ENCODE measurements around the gene PACC1.

PACC1 gene

GRCh38 chr1:212355230-212355969 lies 59.3 kb downstream of the PACC1 start:
- H3K27me3 ChIP-seq (ENCODE audit: control insufficient read depth, insufficient read depth, low read length): no peaks in the 10 kb centered on the region
- H3K9ac ChIP-seq (ENCODE audit: low read length): no peak overlapping the region
- H3K4me1 ChIP-seq (ENCODE audit: control insufficient read depth, insufficient read depth, low read length): no peaks in the 10 kb centered on the region
- no peak overlapping the region for H3K4me3 ChIP-seq (ENCODE audit: low read depth, low read length)
- peaks cover 63% of the 10 kb centered on the region for H3K36me3 ChIP-seq (ENCODE audit: control insufficient read depth, insufficient read depth, low read length)
- no peaks in the 10 kb centered on the region for H3K9me3 ChIP-seq (ENCODE audit: control insufficient read depth, insufficient read depth, low read depth, low read length)
- H3K27ac ChIP-seq (ENCODE audit: low read depth, low read length): no peak overlapping the region

GRCh38 chr1:212354464-212354863 lies 60.2 kb downstream of the PACC1 start:
- Histone ChIP-seq H3K9me3 (ENCODE audit: control insufficient read depth, insufficient read depth, low read depth, low read length) (no peaks in the 10 kb centered on the region), H3K4me1 (ENCODE audit: control insufficient read depth, insufficient read depth, low read length) (no peaks in the 10 kb centered on the region), H3K4me3 (ENCODE audit: low read depth, low read length) (no peak overlapping the region), H3K9ac (ENCODE audit: low read length) (no peak overlapping the region), H3K27ac (ENCODE audit: low read depth, low read length) (no peak overlapping the region), H3K27me3 (ENCODE audit: control insufficient read depth, insufficient read depth, low read length) (no peaks in the 10 kb centered on the region), H3K36me3 (ENCODE audit: control insufficient read depth, insufficient read depth, low read length) (peaks cover 57% of the 10 kb centered on the region)

GRCh38 chr1:212353181-212353580 lies 61.5 kb downstream of the PACC1 start:
- H3K9ac ChIP-seq (ENCODE audit: low read length): no peak overlapping the region

GRCh38 chr1:212351588-212352362 lies 62.9 kb downstream of the PACC1 start:
- Histone ChIP-seq H3K4me1 (ENCODE audit: control insufficient read depth, insufficient read depth, low read length) (no peaks in the 10 kb centered on the region), H3K27ac (ENCODE audit: low read depth, low read length) (no peak overlapping the region), H3K9ac (ENCODE audit: low read length) (no peak overlapping the region), H3K4me3 (ENCODE audit: low read depth, low read length) (no peak overlapping the region), H3K9me3 (ENCODE audit: control insufficient read depth, insufficient read depth, low read depth, low read length) (no peaks in the 10 kb centered on the region), H3K36me3 (ENCODE audit: control insufficient read depth, insufficient read depth, low read length) (peaks cover 33% of the 10 kb centered on the region), H3K27me3 (ENCODE audit: control insufficient read depth, insufficient read depth, low read length) (no peaks in the 10 kb centered on the region)

More at GRCh38 chr1:212353181-212353580, 61.5 kb downstream of the PACC1 start:
- no peak overlapping the region for H3K27ac ChIP-seq (ENCODE audit: low read depth, low read length)
- no peaks in the 10 kb centered on the region for H3K9me3 ChIP-seq (ENCODE audit: control insufficient read depth, insufficient read depth, low read depth, low read length)
- peaks cover 45% of the 10 kb centered on the region for H3K36me3 ChIP-seq (ENCODE audit: control insufficient read depth, insufficient read depth, low read length)
- no peak overlapping the region for H3K4me3 ChIP-seq (ENCODE audit: low read depth, low read length)
- H3K4me1 ChIP-seq (ENCODE audit: control insufficient read depth, insufficient read depth, low read length): no peaks in the 10 kb centered on the region
- H3K27me3 ChIP-seq (ENCODE audit: control insufficient read depth, insufficient read depth, low read length): no peaks in the 10 kb centered on the region

GRCh38 chr1:212346601-212347000 lies 68.1 kb downstream of the PACC1 start:
- Histone ChIP-seq H3K9me3 (ENCODE audit: control insufficient read depth, insufficient read depth, low read depth, low read length) (no peaks in the 10 kb centered on the region), H3K36me3 (ENCODE audit: control insufficient read depth, insufficient read depth, low read length) (peaks cover 14% of the 10 kb centered on the region), H3K27me3 (ENCODE audit: control insufficient read depth, insufficient read depth, low read length) (no peaks in the 10 kb centered on the region), H3K9ac (ENCODE audit: low read length) (no peak overlapping the region), H3K4me1 (ENCODE audit: control insufficient read depth, insufficient read depth, low read length) (no peaks in the 10 kb centered on the region), H3K27ac (ENCODE audit: low read depth, low read length) (no peak overlapping the region), H3K4me3 (ENCODE audit: low read depth, low read length) (no peak overlapping the region)

GRCh38 chr1:212344905-212345304 lies 69.8 kb downstream of the PACC1 start:
- Histone ChIP-seq H3K27ac (ENCODE audit: low read depth, low read length) (no peak overlapping the region), H3K9me3 (ENCODE audit: control insufficient read depth, insufficient read depth, low read depth, low read length) (no peaks in the 10 kb centered on the region), H3K4me3 (ENCODE audit: low read depth, low read length) (no peak overlapping the region), H3K4me1 (ENCODE audit: control insufficient read depth, insufficient read depth, low read length) (no peaks in the 10 kb centered on the region), H3K36me3 (ENCODE audit: control insufficient read depth, insufficient read depth, low read length) (peaks cover 11% of the 10 kb centered on the region), H3K9ac (ENCODE audit: low read length) (no peak overlapping the region), H3K27me3 (ENCODE audit: control insufficient read depth, insufficient read depth, low read length) (no peaks in the 10 kb centered on the region)

GRCh38 chr1:212341090-212341489 lies 73.6 kb downstream of the PACC1 start:
- peaks cover 9% of the 10 kb centered on the region for H3K36me3 ChIP-seq (ENCODE audit: control insufficient read depth, insufficient read depth, low read length)
- H3K27ac ChIP-seq (ENCODE audit: low read depth, low read length): no peak overlapping the region
- no peak overlapping the region for H3K9ac ChIP-seq (ENCODE audit: low read length)
- no peaks in the 10 kb centered on the region for H3K9me3 ChIP-seq (ENCODE audit: control insufficient read depth, insufficient read depth, low read depth, low read length)
- H3K4me1 ChIP-seq (ENCODE audit: control insufficient read depth, insufficient read depth, low read length): no peaks in the 10 kb centered on the region
- H3K4me3 ChIP-seq (ENCODE audit: low read depth, low read length): no peak overlapping the region
- H3K27me3 ChIP-seq (ENCODE audit: control insufficient read depth, insufficient read depth, low read length): no peaks in the 10 kb centered on the region

- Histone ChIP-seq H3K9me3 (ENCODE audit: control insufficient read depth, insufficient read depth, low read depth, low read length) (no peaks in the 10 kb centered on the region; the same call in 1 of the 2 replicates), H3K9ac (ENCODE audit: low read length) (no peak overlapping the region), H3K4me3 (ENCODE audit: low read depth, low read length) (no peak overlapping the region), H3K36me3 (ENCODE audit: control insufficient read depth, insufficient read depth, low read length) (peaks cover 8% of the 10 kb centered on the region), H3K4me1 (ENCODE audit: control insufficient read depth, insufficient read depth, low read length) (no peaks in the 10 kb centered on the region), H3K27ac (ENCODE audit: low read depth, low read length) (no peak overlapping the region), H3K27me3 (ENCODE audit: control insufficient read depth, insufficient read depth, low read length) (no peaks in the 10 kb centered on the region)
Measured at GRCh38 chr1:212329105-212329504, 85.6 kb downstream of the PACC1 start.

- Histone ChIP-seq H3K9me3 (ENCODE audit: control insufficient read depth, insufficient read depth, low read depth, low read length) (no peaks in the 10 kb centered on the region; the same call in 1 of the 2 replicates), H3K4me1 (ENCODE audit: control insufficient read depth, insufficient read depth, low read length) (no peaks in the 10 kb centered on the region), H3K36me3 (ENCODE audit: control insufficient read depth, insufficient read depth, low read length) (peaks cover under 1% of the 10 kb centered on the region), H3K9ac (ENCODE audit: low read length) (no peak overlapping the region), H3K27me3 (ENCODE audit: control insufficient read depth, insufficient read depth, low read length) (no peaks in the 10 kb centered on the region), H3K27ac (ENCODE audit: low read depth, low read length) (no peak overlapping the region), H3K4me3 (ENCODE audit: low read depth, low read length) (no peak overlapping the region)
Measured at GRCh38 chr1:212328248-212328647, 86.4 kb downstream of the PACC1 start.

GRCh38 chr1:212326541-212326940 lies 88.1 kb downstream of the PACC1 start:
- no peak overlapping the region for H3K4me3 ChIP-seq (ENCODE audit: low read depth, low read length)
- no peak overlapping the region for H3K9ac ChIP-seq (ENCODE audit: low read length)
- no peaks in the 10 kb centered on the region for H3K4me1 ChIP-seq (ENCODE audit: control insufficient read depth, insufficient read depth, low read length)
- no peak overlapping the region for H3K27ac ChIP-seq (ENCODE audit: low read depth, low read length)
- H3K36me3 ChIP-seq (ENCODE audit: control insufficient read depth, insufficient read depth, low read length): no peaks in the 10 kb centered on the region; the same call in none of the 2 replicates
- no peaks in the 10 kb centered on the region for H3K27me3 ChIP-seq (ENCODE audit: control insufficient read depth, insufficient read depth, low read length)
- no peaks in the 10 kb centered on the region; the same call in 1 of the 2 replicates for H3K9me3 ChIP-seq (ENCODE audit: control insufficient read depth, insufficient read depth, low read depth, low read length)

- Histone ChIP-seq H3K36me3 (ENCODE audit: control insufficient read depth, insufficient read depth, low read length) (no peaks in the 10 kb centered on the region), H3K4me3 (ENCODE audit: low read depth, low read length) (no peak overlapping the region), H3K4me1 (ENCODE audit: control insufficient read depth, insufficient read depth, low read length) (no peaks in the 10 kb centered on the region), H3K9me3 (ENCODE audit: control insufficient read depth, insufficient read depth, low read depth, low read length) (peaks cover 4% of the 10 kb centered on the region; the same call in 1 of the 2 replicates), H3K27me3 (ENCODE audit: control insufficient read depth, insufficient read depth, low read length) (no peaks in the 10 kb centered on the region), H3K27ac (ENCODE audit: low read depth, low read length) (no peak overlapping the region), H3K9ac (ENCODE audit: low read length) (no peak overlapping the region)
Measured at GRCh38 chr1:212323066-212323465, 91.6 kb downstream of the PACC1 start.
